ENCODE results near the gene RHEB.

DNA sequence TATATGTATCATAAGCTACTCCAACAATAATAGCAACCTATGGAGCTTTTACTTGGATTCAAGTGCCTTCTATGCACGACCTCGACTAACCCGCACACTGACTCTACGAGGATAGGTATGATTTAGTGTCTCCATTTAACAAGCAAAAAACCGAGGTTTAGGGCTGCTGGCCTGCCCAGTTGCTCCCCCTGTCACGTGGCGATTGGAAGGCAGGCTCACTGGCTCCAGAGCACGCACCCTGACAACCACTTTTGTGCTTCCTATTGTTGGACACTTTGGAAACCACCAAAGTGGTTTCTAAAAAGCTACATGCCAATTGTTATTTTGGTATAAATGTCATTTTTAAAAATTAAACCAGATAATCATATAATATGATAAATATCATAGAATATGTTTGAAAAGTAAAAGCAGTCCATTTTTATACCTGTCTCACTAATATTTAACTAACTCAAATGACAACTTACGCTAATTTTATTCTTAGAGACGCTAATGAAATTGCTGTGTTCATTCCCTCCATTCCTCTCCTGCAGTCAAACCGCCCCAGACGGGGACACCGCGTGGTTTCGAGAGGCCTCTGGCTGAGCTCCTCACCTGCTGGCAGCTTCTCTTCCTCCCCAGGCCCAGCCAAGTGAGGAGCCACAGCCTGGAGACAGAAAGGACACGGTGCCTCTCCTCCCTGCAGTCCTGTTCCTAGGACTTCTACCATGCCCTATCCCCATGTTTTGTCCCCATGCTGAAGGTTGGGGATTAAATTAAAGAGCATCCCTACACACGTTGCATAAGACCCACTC, 22.2 kb upstream of the RHEB start:
- TF ChIP-seq POLR2A (IDR thresholded peaks at IDR 0.05) (no peak), POLR2AphosphoS5 (IDR thresholded peaks at IDR 0.05) (no peak)
- TF ChIP-seq, protein P1, sequence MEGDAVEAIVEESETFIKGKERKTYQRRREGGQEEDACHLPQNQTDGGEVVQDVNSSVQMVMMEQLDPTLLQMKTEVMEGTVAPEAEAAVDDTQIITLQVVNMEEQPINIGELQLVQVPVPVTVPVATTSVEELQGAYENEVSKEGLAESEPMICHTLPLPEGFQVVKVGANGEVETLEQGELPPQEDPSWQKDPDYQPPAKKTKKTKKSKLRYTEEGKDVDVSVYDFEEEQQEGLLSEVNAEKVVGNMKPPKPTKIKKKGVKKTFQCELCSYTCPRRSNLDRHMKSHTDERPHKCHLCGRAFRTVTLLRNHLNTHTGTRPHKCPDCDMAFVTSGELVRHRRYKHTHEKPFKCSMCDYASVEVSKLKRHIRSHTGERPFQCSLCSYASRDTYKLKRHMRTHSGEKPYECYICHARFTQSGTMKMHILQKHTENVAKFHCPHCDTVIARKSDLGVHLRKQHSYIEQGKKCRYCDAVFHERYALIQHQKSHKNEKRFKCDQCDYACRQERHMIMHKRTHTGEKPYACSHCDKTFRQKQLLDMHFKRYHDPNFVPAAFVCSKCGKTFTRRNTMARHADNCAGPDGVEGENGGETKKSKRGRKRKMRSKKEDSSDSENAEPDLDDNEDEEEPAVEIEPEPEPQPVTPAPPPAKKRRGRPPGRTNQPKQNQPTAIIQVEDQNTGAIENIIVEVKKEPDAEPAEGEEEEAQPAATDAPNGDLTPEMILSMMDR (IDR thresholded peaks at IDR 0.05): no peak

All from stomach (tissue), 4 donors.